NCI-H748 (cell line): ENCODE results near the gene RABAC1.

Source experiments
- DNase-seq: peaks from one replicate; lab custom pipeline; 2025; ENCODE audit not compliant: unreplicated experiment; lab: John Stamatoyannopoulos, UW

The RABAC1 gene

GRCh38 chr19:41990028-41990427, 30.9 kb upstream of the RABAC1 start:
- no peak for DNase-seq

GRCh38 chr19:41988947-41989346, 29.8 kb upstream of the RABAC1 start:
- DNase-seq: no peak

- no peak for DNase-seq
These were observed 28.2 kb upstream of the RABAC1 start for GRCh38 chr19:41987141-41987860.

GRCh38 chr19:41984961-41985360, 25.8 kb upstream of the RABAC1 start:
- no peak for DNase-seq

- no peak for DNase-seq
These were observed 22.6 kb upstream of the RABAC1 start for GRCh38 chr19:41981724-41982123.

- DNase-seq: no peak
These were observed 19.3 kb upstream of the RABAC1 start for GRCh38 chr19:41978470-41978869.

- no peak for DNase-seq
These were observed 18.8 kb upstream of the RABAC1 start for GRCh38 chr19:41977916-41978315.

GRCh38 chr19:41974652-41975051, 15.5 kb upstream of the RABAC1 start:
- DNase-seq: no peak

- DNase-seq: no peak
These were observed 12.2 kb upstream of the RABAC1 start for GRCh38 chr19:41971363-41971762.

GRCh38 chr19:41969772-41970458, 10.8 kb upstream of the RABAC1 start:
- no peak for DNase-seq

- DNase-seq: no peak
These were observed 9.9 kb upstream of the RABAC1 start for GRCh38 chr19:41968751-41969595.

GRCh38 chr19:41967054-41967783, 8.1 kb upstream of the RABAC1 start:
- DNase-seq: no peak

- no peak for DNase-seq
These were observed 6.0 kb upstream of the RABAC1 start for GRCh38 chr19:41965106-41965505.

GRCh38 chr19:41960973-41961372, 1.9 kb upstream of the RABAC1 start:
- DNase-seq: no peak

GRCh38 chr19:41958367-41959055, 610 bp downstream of the RABAC1 start:
- DNase-seq: peak; percentile 89

GRCh38 chr19:41957838-41958366, 1.2 kb downstream of the RABAC1 start:
- DNase-seq: peak; percentile 92

- no peak for DNase-seq
These were observed 1.8 kb downstream of the RABAC1 start for GRCh38 chr19:41957161-41957837.

GRCh38 chr19:41956621-41957020, 2.5 kb downstream of the RABAC1 start:
- no peak for DNase-seq

- DNase-seq: no peak
These were observed 3.6 kb downstream of the RABAC1 start for GRCh38 chr19:41955521-41955920.
